K562 (cell line): ENCODE data around the gene GATM. TPM values are rescaled to one million over a fixed set of nuclear protein-coding genes. Genes with fewer than 3 reads are reported as not detected.

Experiments
- ATAC-seq: fragments of 200-7000 bp; cut with Tn5 transposase; 3 replicates; pipeline ENCODE4 v1.9.1; 2020; ENCODE audit warnings: moderate library complexity
- BruUV-seq: library from RNA; stranded (reverse); fragments of 400-500 nt; replicated peaks from 2 replicates; lab custom pipeline; 2021; lab: Mats Ljungman, UMichigan
- CTCF ChIA-PET: fragments of 300-600 bp; formaldehyde crosslinking; extraction: SDS; loops from one replicate; lab custom pipeline; 2021; ENCODE audit warnings: low intra/inter-chr PET ratio; lab: Yijun Ruan, JAX
- POLR2A ChIA-PET: fragments of 300-600, 350-650 bp; sonication (Branson Sonifier 250); formaldehyde crosslinking; extraction: SDS; loops from one replicate; lab custom pipeline; 2021; ENCODE audit warnings: antibody characterized with exemption, inconsistent platforms; lab: Yijun Ruan, JAX
- DNase-seq, 4 experiments: peaks; one replicate each; pipeline versions ENCODE4 v3.0.0 to v3.0.0-alpha.2; 2011 to 2018; ENCODE audit warnings: low spot score in 3 of 4, mixed read lengths in 3 of 4; ENCODE audit errors: extremely low read depth in 1 of 4
- FAIRE-seq: peaks from 2 replicates; lab custom pipeline; 2011; peaks lifted over from hg19 to GRCh38; lab: Jason Lieb, UNC
- H2AFZ ChIP-seq: 2 replicates; pipeline ENCODE4 v1.6.0; 2011; ENCODE audit warnings: low read depth, low read length, control low read depth, inconsistent platforms
- H3K27ac ChIP-seq: fragments of 200-600 bp; 3 replicates; pipeline ENCODE4 v1.8.0; 2011; ENCODE audit warnings: low read depth, mild to moderate bottlenecking, control low read depth, inconsistent platforms, low read length, moderate library complexity, mixed read lengths; ENCODE audit errors: extremely low read depth
- H3K27me3 ChIP-seq, 2 experiments: fragments of 300-600 bp in 1 of 2; 2 replicates in 1 of 2; 3 replicates in 1 of 2; pipeline versions ENCODE4 v1.6.0 to v1.8.0; 2011; ENCODE audit warnings: inconsistent platforms in 2 of 2, low read length in 2 of 2, mild to moderate bottlenecking in 1 of 2, mixed read lengths in 1 of 2, moderate library complexity in 1 of 2; ENCODE audit not compliant: control insufficient read depth in 2 of 2, insufficient read depth in 2 of 2
- H3K36me3 ChIP-seq: fragments of 300-600 bp; 3 replicates; pipeline ENCODE4 v1.8.0; 2011; ENCODE audit warnings: mild to moderate bottlenecking, low read length, inconsistent platforms; ENCODE audit not compliant: control insufficient read depth, insufficient read depth
- H3K4me1 ChIP-seq, 2 experiments: fragments of 200-600 bp in 1 of 2; replicated peaks in 1 of 2; 2 replicates in 1 of 2; 3 replicates in 1 of 2; pipeline versions ENCODE4 v1.5.1 to v1.8.0; 2011; ENCODE audit warnings: inconsistent platforms in 2 of 2, low read length in 2 of 2, mild to moderate bottlenecking in 1 of 2, mixed read lengths in 1 of 2, moderate library complexity in 1 of 2; ENCODE audit not compliant: control insufficient read depth in 2 of 2, insufficient read depth in 2 of 2
- H3K4me2 ChIP-seq: 2 replicates; pipeline ENCODE4 v1.6.1; 2011; ENCODE audit warnings: low read length, control low read depth, inconsistent platforms, mixed read lengths; ENCODE audit not compliant: insufficient read depth
- H3K4me3 ChIP-seq: fragments of 200-600 bp; sonication (generic), shearing (Covaris generic); 2 replicates; pipeline ENCODE4 v1.5.1; 2016; ENCODE audit warnings: control low read depth, inconsistent platforms
- H3K79me2 ChIP-seq: fragments of 200-600 bp; 3 replicates; pipeline ENCODE4 v1.8.0; 2011; ENCODE audit warnings: low read length, inconsistent platforms; ENCODE audit not compliant: control insufficient read depth, insufficient read depth
- H3K9ac ChIP-seq, 2 experiments: 2 replicates each; pipeline versions ENCODE4 v1.6.0 to v1.6.1; 2011; ENCODE audit warnings: low read depth in 2 of 2, low read length in 2 of 2, control low read depth in 1 of 2, inconsistent platforms in 1 of 2, mild to moderate bottlenecking in 1 of 2, mixed read lengths in 1 of 2; ENCODE audit not compliant: insufficient read depth in 1 of 2
- H3K9me1 ChIP-seq: one replicate; pipeline ENCODE4 v1.6.0; 2011; ENCODE audit warnings: inconsistent platforms, mild to moderate bottlenecking, low read length, moderate library complexity; ENCODE audit not compliant: control insufficient read depth, insufficient read depth
- H3K9me3 ChIP-seq: replicated peaks from 2 replicates; pipeline ENCODE4 v1.5.1; 2011; ENCODE audit warnings: low read depth, low read length, inconsistent platforms; ENCODE audit not compliant: control insufficient read depth, insufficient read depth
- H4K20me1 ChIP-seq: replicated peaks from 2 replicates; pipeline ENCODE4 v1.6.1; 2011; ENCODE audit warnings: low read length, inconsistent platforms, mixed read lengths; ENCODE audit not compliant: control insufficient read depth, insufficient read depth
- CCNT2 ChIP-seq: IDR thresholded peaks from 2 replicates; pipeline ENCODE4 v1.6.1; 2011; ENCODE audit warnings: borderline replicate concordance, low read depth, mild to moderate bottlenecking, moderate library complexity, mixed read lengths, low read length; ENCODE audit not compliant: insufficient read length; ENCODE audit errors: extremely low read depth
- CXXC5 ChIP-seq: fragments of 250-450 bp; sonication (Bioruptor Pico); IDR thresholded peaks from 2 replicates; pipeline ENCODE4 v1.8.0; 2022; ENCODE audit warnings: inconsistent platforms, mild to moderate bottlenecking, moderate library complexity
- FOXK2 ChIP-seq, 2 experiments: fragments of 450-650 bp; IDR thresholded peaks in 1 of 2; conservative IDR thresholded peaks in 1 of 2; 2 replicates each; pipeline ENCODE4 v1.6.1; 2016; ENCODE audit warnings: low read depth in 2 of 2, mild to moderate bottlenecking in 1 of 2
- HMG20A ChIP-seq: fragments of 450-650 bp; formaldehyde crosslinking; conservative IDR thresholded peaks from 2 replicates; pipeline ENCODE4 v1.4.0; 2020; ENCODE audit warnings: mild to moderate bottlenecking, mixed read lengths
- ILK ChIP-seq: fragments of 450-650 bp; IDR thresholded peaks from 2 replicates; pipeline ENCODE4 v1.6.1; 2016; ENCODE audit warnings: missing genetic modification characterization, low read depth, mild to moderate bottlenecking, missing compliant biosample characterization, moderate library complexity, borderline replicate concordance
- RBM15 ChIP-seq: fragments of 200-400 bp; formaldehyde crosslinking; IDR thresholded peaks from 2 replicates; pipeline ENCODE4 v1.6.1; 2018; ENCODE audit warnings: mild to moderate bottlenecking, low read length, moderate library complexity; ENCODE audit not compliant: insufficient read depth
- SMAD3 ChIP-seq: fragments of 450-650 bp; formaldehyde crosslinking; conservative IDR thresholded peaks from 2 replicates; pipeline ENCODE4 v1.4.0; 2020; ENCODE audit warnings: mild to moderate bottlenecking
- TAF1 ChIP-seq: IDR thresholded peaks from 2 replicates; pipeline ENCODE4 v1.6.1; 2011; ENCODE audit warnings: mild to moderate bottlenecking, low read length, moderate library complexity; ENCODE audit not compliant: insufficient read depth, control insufficient read depth, severe bottlenecking; ENCODE audit errors: extremely low read depth
- TCFL5 ChIP-seq: fragments of 250-450 bp; sonication (Bioruptor Pico); conservative IDR thresholded peaks from 2 replicates; pipeline ENCODE4 v1.6.1; 2021; ENCODE audit warnings: mild to moderate bottlenecking, moderate library complexity, matching md5 sums
- ZNF174 ChIP-seq: fragments of 250-450 bp; sonication (Bioruptor Pico); IDR thresholded peaks from 2 replicates; pipeline ENCODE4 v1.4.0; 2020; ENCODE audit warnings: mild to moderate bottlenecking
- ZSCAN32 ChIP-seq: fragments of 450-650 bp; formaldehyde crosslinking; IDR thresholded peaks from 2 replicates; pipeline ENCODE4 v1.4.0; 2020; ENCODE audit warnings: mild to moderate bottlenecking, moderate library complexity
- WGBS: fragments of 100-300 bp; shearing (Covaris generic); methylation state at CpG from one replicate; pipeline ENCODE4 v1.1.6; 2016; ENCODE audit warnings: low coverage, mixed read lengths; ENCODE audit not compliant: insufficient coverage; ENCODE audit errors: missing lambda C conversion rate; 5-methylcytosine and 5-hydroxymethylcytosine counted together
- in situ Hi-C: fragments of 300-500 bp; cut with MboI; formaldehyde crosslinking; loops from 4 replicates; pipeline ENCODE4 v1.15.0; 2018; ENCODE audit warnings: inconsistent platforms, mixed read lengths
- intact Hi-C: fragments of 100-400 bp; cut with micrococcal nuclease; formaldehyde crosslinking; loops from 2 replicates; pipeline ENCODE4 v1.14.2; 2022
- polyA plus RNA-seq, 8 experiments: library from polyadenylated mRNA; depleted of rRNA in 4 of 8; stranded (reverse) in 5 of 8; unstranded in 3 of 8; fragments of >200 nt; fragmentation: Nextera tagmentation in 2 of 8; fragmentation: Illumina TruSeq in 1 of 8; extraction: Ambion mirVana in 2 of 8; extraction: Trizol in 1 of 8; gene quantifications; 2 replicates each; pipeline versions ENCODE4 v1.2.1 to v1.2.3, GENCODE V29; 2011 to 2014; ENCODE audit warnings: inconsistent platforms in 1 of 8, missing spikeins in 1 of 8
- total RNA-seq, 7 experiments: library from RNA; depleted of rRNA in 6 of 7; stranded (reverse); fragments of >200 nt in 6 of 7; fragmentation: Illumina TruSeq in 2 of 7; extraction: Trizol in 2 of 7; gene quantifications; 2 replicates each; pipeline versions ENCODE4 v1.2.1 to v1.2.3, GENCODE V29; 2011 to 2021; ENCODE audit warnings: low replicate concordance in 1 of 7
- TF ChIP-seq, protein P1 (sequence below): IDR thresholded peaks from 2 replicates; pipeline ENCODE4 v1.6.1; 2016; ENCODE audit warnings: missing genetic modification characterization, missing compliant biosample characterization
- TF ChIP-seq, protein P2 (sequence below): fragments of 450-650 bp; IDR thresholded peaks from 2 replicates; pipeline ENCODE4 v1.6.1; 2016

Gene GATM
- total and polyA plus RNA-seq, 9 of the 15 experiments (the other 6 are each of a cell fraction or from before 2014, with no cell fraction given): 0.11 to 1.1 (median 0.65) TPM

DNA sequence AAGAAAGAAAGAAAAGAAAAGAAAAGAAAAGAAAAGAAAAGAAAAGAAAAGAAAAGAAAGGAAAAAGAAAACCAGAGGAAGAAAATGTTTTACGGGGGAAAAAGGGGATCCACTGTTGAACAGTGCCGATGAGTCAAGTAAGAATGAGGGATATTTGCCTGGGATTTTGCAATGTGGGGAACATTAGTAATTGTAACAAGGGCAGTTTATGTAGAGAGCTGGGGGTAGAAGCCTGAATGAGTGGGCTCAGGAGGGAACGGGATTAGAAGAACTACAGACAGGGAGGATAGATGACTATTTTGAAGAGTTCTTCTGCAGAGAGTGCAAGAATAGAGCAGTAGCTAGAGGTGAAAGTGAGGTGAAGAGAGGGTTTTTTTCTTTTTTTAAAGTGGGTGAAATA is 28.7 kb downstream of the GATM start:
- no peaks in the 10 kb centered on the region for H3K36me3 ChIP-seq
- POLR2A ChIA-PET: no interaction called here
- no peak overlapping the region for H3K4me3 ChIP-seq
- no TSS peak for BruUV-seq
- no peaks in the 10 kb centered on the region for H3K79me2 ChIP-seq
- no peak overlapping the region for H3K4me2 ChIP-seq
- TF ChIP-seq, protein P1, sequence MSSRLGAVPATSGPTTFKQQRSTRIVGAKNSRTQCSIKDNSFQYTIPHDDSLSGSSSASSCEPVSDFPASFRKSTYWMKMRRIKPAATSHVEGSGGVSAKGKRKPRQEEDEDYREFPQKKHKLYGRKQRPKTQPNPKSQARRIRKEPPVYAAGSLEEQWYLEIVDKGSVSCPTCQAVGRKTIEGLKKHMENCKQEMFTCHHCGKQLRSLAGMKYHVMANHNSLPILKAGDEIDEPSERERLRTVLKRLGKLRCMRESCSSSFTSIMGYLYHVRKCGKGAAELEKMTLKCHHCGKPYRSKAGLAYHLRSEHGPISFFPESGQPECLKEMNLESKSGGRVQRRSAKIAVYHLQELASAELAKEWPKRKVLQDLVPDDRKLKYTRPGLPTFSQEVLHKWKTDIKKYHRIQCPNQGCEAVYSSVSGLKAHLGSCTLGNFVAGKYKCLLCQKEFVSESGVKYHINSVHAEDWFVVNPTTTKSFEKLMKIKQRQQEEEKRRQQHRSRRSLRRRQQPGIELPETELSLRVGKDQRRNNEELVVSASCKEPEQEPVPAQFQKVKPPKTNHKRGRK (tag): peak; percentile 75
- TF ChIP-seq TAF1: no peak
- no peak overlapping the region for H3K27ac ChIP-seq
- FAIRE-seq (no peak), ATAC-seq (no peak), DNase-seq (no peak)
- intact Hi-C loops (no loop called here), in situ Hi-C loops (no loop called here)
- WGBS: 8% methylated on average over 3 of the region's 3 CpGs
- CTCF ChIA-PET: no interaction called here
- H2AFZ ChIP-seq: no peak overlapping the region
- H3K27me3 ChIP-seq: peaks cover 12 to 27% of the 10 kb centered on the region in 2 experiments; a peak in 4 of 5 replicates
- H3K9me3 ChIP-seq: no peaks in the 10 kb centered on the region
- H3K9me1 ChIP-seq: no peaks in the 10 kb centered on the region
- no peaks in the 10 kb centered on the region for H3K4me1 ChIP-seq
- H3K9ac ChIP-seq: no peak overlapping the region
- H4K20me1 ChIP-seq: no peaks in the 10 kb centered on the region

DNA sequence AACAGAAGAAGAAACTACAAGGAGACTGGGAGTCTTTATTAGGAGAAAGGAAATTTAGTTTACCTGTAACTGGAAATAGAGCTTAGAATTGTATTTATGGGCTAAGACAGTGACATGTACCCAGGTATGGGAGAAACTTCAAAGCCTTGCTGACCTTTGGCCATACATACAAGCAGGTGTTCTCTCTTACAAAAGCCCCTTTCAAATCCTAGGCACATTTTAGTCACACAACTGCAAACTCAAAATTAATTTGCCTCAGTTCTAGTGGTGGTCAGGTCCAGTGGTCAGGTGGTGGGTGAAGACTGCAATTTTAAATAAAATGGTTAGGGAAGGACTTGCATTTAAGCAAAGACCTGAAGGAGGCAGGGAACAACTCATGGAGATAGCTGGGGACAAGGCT is 30.4 kb downstream of the GATM start:
- ChIA-PET POLR2A (no interaction called here), CTCF (no interaction called here)
- Histone ChIP-seq H3K4me3 (no peak overlapping the region), H3K9ac (no peak overlapping the region), H2AFZ (no peak overlapping the region), H3K27ac (no peak overlapping the region), H3K9me1 (no peaks in the 10 kb centered on the region), H3K4me1 (no peaks in the 10 kb centered on the region), H3K4me2 (no peak overlapping the region), H3K36me3 (no peaks in the 10 kb centered on the region), H3K9me3 (no peaks in the 10 kb centered on the region), H4K20me1 (no peaks in the 10 kb centered on the region), H3K27me3 (peaks cover 12 to 25% of the 10 kb centered on the region in 2 experiments; a peak in 4 of 5 replicates), H3K79me2 (no peaks in the 10 kb centered on the region)
- intact Hi-C loops: no loop called here
- no TSS peak for BruUV-seq
- DNase-seq (no peak), ATAC-seq (no peak), FAIRE-seq (no peak)
- in situ Hi-C loops: no loop called here
- TF ChIP-seq SMAD3 (CRISPR knock-in tag) (no peak), ZSCAN32 (CRISPR knock-in tag) (no peak), RBM15 (no peak), TCFL5 (CRISPR knock-in tag) (no peak), ILK (tag) (no peak), CCNT2 (no peak), CXXC5 (no peak), HMG20A (CRISPR knock-in tag) (no peak), FOXK2 (conservative IDR thresholded peaks at IDR 0.05 in 1 of 2, IDR thresholded peaks at IDR 0.05 in 1 of 2; ENCODE audit: low read depth in 2 of 2) (no peak), ZNF174 (CRISPR knock-in tag) (no peak)
- TF ChIP-seq, protein P2, sequence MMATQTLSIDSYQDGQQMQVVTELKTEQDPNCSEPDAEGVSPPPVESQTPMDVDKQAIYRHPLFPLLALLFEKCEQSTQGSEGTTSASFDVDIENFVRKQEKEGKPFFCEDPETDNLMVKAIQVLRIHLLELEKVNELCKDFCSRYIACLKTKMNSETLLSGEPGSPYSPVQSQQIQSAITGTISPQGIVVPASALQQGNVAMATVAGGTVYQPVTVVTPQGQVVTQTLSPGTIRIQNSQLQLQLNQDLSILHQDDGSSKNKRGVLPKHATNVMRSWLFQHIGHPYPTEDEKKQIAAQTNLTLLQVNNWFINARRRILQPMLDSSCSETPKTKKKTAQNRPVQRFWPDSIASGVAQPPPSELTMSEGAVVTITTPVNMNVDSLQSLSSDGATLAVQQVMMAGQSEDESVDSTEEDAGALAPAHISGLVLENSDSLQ: no peak
